Measurements from ENCODE around the gene CLEC4G. TPM values are rescaled to one million over a fixed set of nuclear protein-coding genes. Genes with fewer than 3 reads are reported as not detected.

The CLEC4G gene
- total RNA-seq, 1 donor from 2014 or later: not detected

- Mint-ChIP-seq H3K27ac (ENCODE audit: unreplicated experiment) (no peak overlapping the region), H3K4me3 (ENCODE audit: unreplicated experiment) (no peak overlapping the region), H3K27me3 (ENCODE audit: unreplicated experiment) (no peaks in the 10 kb centered on the region), H3K4me1 (ENCODE audit: unreplicated experiment) (no peaks in the 10 kb centered on the region), H3K9me3 (ENCODE audit: unreplicated experiment) (no peaks in the 10 kb centered on the region), H3K36me3 (ENCODE audit: unreplicated experiment) (peaks cover 11% of the 10 kb centered on the region)
- TF ChIP-seq CTCF (IDR thresholded peaks at IDR 0.05): no peak
- DNase-seq (ENCODE audit: extremely low spot score, unreplicated experiment): no peak
These were observed 44.7 kb downstream of the CLEC4G start for GRCh38 chr19:7687177-7687576.

- Mint-ChIP-seq H3K9me3 (ENCODE audit: unreplicated experiment) (no peaks in the 10 kb centered on the region), H3K36me3 (ENCODE audit: unreplicated experiment) (peaks cover 11% of the 10 kb centered on the region), H3K4me3 (ENCODE audit: unreplicated experiment) (no peak overlapping the region), H3K4me1 (ENCODE audit: unreplicated experiment) (peaks cover 4% of the 10 kb centered on the region), H3K27me3 (ENCODE audit: unreplicated experiment) (no peaks in the 10 kb centered on the region), H3K27ac (ENCODE audit: unreplicated experiment) (no peak overlapping the region)
- DNase-seq (ENCODE audit: extremely low spot score, unreplicated experiment): no peak
- TF ChIP-seq CTCF (IDR thresholded peaks at IDR 0.05): no peak
These were observed 46.1 kb downstream of the CLEC4G start for GRCh38 chr19:7685546-7686445.

GRCh38 chr19:7682175-7682855 lies 49.6 kb downstream of the CLEC4G start:
- no peak overlapping the region for H3K27ac Mint-ChIP-seq (ENCODE audit: unreplicated experiment)

GRCh38 chr19:7681340-7682174 lies 50.4 kb downstream of the CLEC4G start:
- peak; percentile 51 for TF ChIP-seq CTCF (IDR thresholded peaks at IDR 0.05)
- H3K36me3 Mint-ChIP-seq (ENCODE audit: unreplicated experiment): peaks cover 11% of the 10 kb centered on the region
- peak overlapping the region; percentile 86 for H3K4me3 Mint-ChIP-seq (ENCODE audit: unreplicated experiment)
- H3K4me1 Mint-ChIP-seq (ENCODE audit: unreplicated experiment): peaks cover 6% of the 10 kb centered on the region
- no peaks in the 10 kb centered on the region for H3K9me3 Mint-ChIP-seq (ENCODE audit: unreplicated experiment)
- H3K27me3 Mint-ChIP-seq (ENCODE audit: unreplicated experiment): peaks cover 12% of the 10 kb centered on the region
- H3K27ac Mint-ChIP-seq (ENCODE audit: unreplicated experiment): peak overlapping the region; percentile 71
- DNase-seq (ENCODE audit: extremely low spot score, unreplicated experiment): no peak

More at GRCh38 chr19:7682175-7682855, 49.6 kb downstream of the CLEC4G start:
- DNase-seq (ENCODE audit: extremely low spot score, unreplicated experiment): no peak
- Mint-ChIP-seq H3K4me3 (ENCODE audit: unreplicated experiment) (peak overlapping the region; percentile 86), H3K4me1 (ENCODE audit: unreplicated experiment) (peaks cover 6% of the 10 kb centered on the region), H3K27me3 (ENCODE audit: unreplicated experiment) (peaks cover 6% of the 10 kb centered on the region), H3K9me3 (ENCODE audit: unreplicated experiment) (no peaks in the 10 kb centered on the region), H3K36me3 (ENCODE audit: unreplicated experiment) (peaks cover 11% of the 10 kb centered on the region)
- no peak for TF ChIP-seq CTCF (IDR thresholded peaks at IDR 0.05)

Measured in osteocyte (in vitro differentiated cells).